K562 (cell line): ENCODE results near the gene KCNJ4.

Experiments
- BMI1 ChIP-seq: fragments of 150-350 bp; IDR thresholded peaks from 2 replicates; pipeline ENCODE4 v1.6.1; 2014; ENCODE audit warnings: low read length
- CREB3L1 ChIP-seq: fragments of 450-650 bp; IDR thresholded peaks from 2 replicates; pipeline ENCODE4 v1.6.1; 2014; ENCODE audit warnings: low read depth, mild to moderate bottlenecking, moderate library complexity, borderline replicate concordance
- DEAF1 ChIP-seq: fragments of 450-650 bp; formaldehyde crosslinking; IDR thresholded peaks from 2 replicates; pipeline ENCODE4 v1.4.0; 2020; ENCODE audit warnings: mild to moderate bottlenecking, moderate library complexity
- FOXM1 ChIP-seq, 2 experiments: fragments of 450-650 bp in 1 of 2; sonication (generic) in 1 of 2; formaldehyde crosslinking in 1 of 2; IDR thresholded peaks; 2 replicates each; pipeline versions ENCODE4 v1.6.1 to v1.9.0; 2017 to 2022; ENCODE audit warnings: low read depth in 2 of 2, mild to moderate bottlenecking in 2 of 2, missing genetic modification reagents in 1 of 2, moderate library complexity in 1 of 2
- HDAC1 ChIP-seq, 2 experiments: fragments of 450-650 bp; IDR thresholded peaks; 2 replicates each; pipeline ENCODE4 v1.6.1; 2016 to 2017; ENCODE audit warnings: inconsistent platforms in 1 of 2, mild to moderate bottlenecking in 1 of 2, moderate library complexity in 1 of 2
- HEY1 ChIP-seq: fragments of 250-450 bp; sonication (Bioruptor Pico); IDR thresholded peaks from 2 replicates; pipeline ENCODE4 v1.5.0; 2020; ENCODE audit warnings: mild to moderate bottlenecking, moderate library complexity, borderline replicate concordance
- JUN ChIP-seq, 2 experiments: sonication (generic) in 1 of 2; formaldehyde crosslinking in 1 of 2; IDR thresholded peaks; 2 replicates each; pipeline versions ENCODE4 v1.6.1 to v1.8.0; 2012 to 2022; ENCODE audit warnings: borderline replicate concordance in 2 of 2, mild to moderate bottlenecking in 2 of 2, improper control_type of control experiment in 1 of 2, low read depth in 1 of 2, low read length in 1 of 2, missing genetic modification reagents in 1 of 2
- MTA3 ChIP-seq: fragments of 450-650 bp; formaldehyde crosslinking; IDR thresholded peaks from 2 replicates; pipeline ENCODE4 v1.6.1; 2017; ENCODE audit warnings: mild to moderate bottlenecking, borderline replicate concordance
- MXI1 ChIP-seq: IDR thresholded peaks from 2 replicates; pipeline ENCODE4 v1.6.1; 2011; ENCODE audit warnings: low read depth, mild to moderate bottlenecking, improper control_type of control experiment, low read length
- RNF2 ChIP-seq: sonication (generic); IDR thresholded peaks from 2 replicates; pipeline ENCODE4 v1.6.1; 2016
- SREBF2 ChIP-seq: sonication (generic); formaldehyde crosslinking; IDR thresholded peaks from 2 replicates; pipeline ENCODE4 v1.4.0; 2020; ENCODE audit warnings: mild to moderate bottlenecking, missing genetic modification reagents
- STAG1 ChIP-seq: sonication (generic); formaldehyde crosslinking; IDR thresholded peaks from 2 replicates; pipeline ENCODE4 v1.5.0; 2020; ENCODE audit warnings: missing genetic modification reagents, borderline replicate concordance
- TF ChIP-seq, protein P1 (sequence below), 3 experiments: IDR thresholded peaks in 2 of 3; conservative IDR thresholded peaks in 1 of 3; 2 replicates each; pipeline ENCODE4 v1.5.1; 2011 to 2012; ENCODE audit warnings: low read length in 3 of 3, mild to moderate bottlenecking in 3 of 3, control low read depth in 2 of 3, improper control_type of control experiment in 1 of 3, inconsistent platforms in 1 of 3, low read depth in 1 of 3, mixed read lengths in 1 of 3, moderate library complexity in 1 of 3; ENCODE audit not compliant: insufficient read depth in 2 of 3
- TF ChIP-seq, protein P2 (sequence below): fragments of 250-450 bp; sonication (Bioruptor Pico); IDR thresholded peaks from 2 replicates; pipeline ENCODE4 v1.5.0; 2020; ENCODE audit warnings: mild to moderate bottlenecking, borderline replicate concordance

- TF ChIP-seq JUN (IDR thresholded peaks at IDR 0.05; ENCODE audit: borderline replicate concordance, low read depth, low read length) (no peak), JUN (CRISPR knock-in tag; IDR thresholded peaks at IDR 0.05; ENCODE audit: borderline replicate concordance) (no peak), SREBF2 (CRISPR knock-in tag) (no peak), HDAC1 (IDR thresholded peaks at IDR 0.05) (no peak), BMI1 (no peak), DEAF1 (CRISPR knock-in tag) (no peak), MTA3 (no peak), MXI1 (no peak), HEY1 (CRISPR knock-in tag) (no peak), RNF2 (no peak), CREB3L1 (no peak), STAG1 (no peak), FOXM1 (IDR thresholded peaks at IDR 0.05; ENCODE audit: low read depth) (no peak), FOXM1 (CRISPR knock-in tag; IDR thresholded peaks at IDR 0.05; ENCODE audit: low read depth) (no peak)
- TF ChIP-seq, protein P1, sequence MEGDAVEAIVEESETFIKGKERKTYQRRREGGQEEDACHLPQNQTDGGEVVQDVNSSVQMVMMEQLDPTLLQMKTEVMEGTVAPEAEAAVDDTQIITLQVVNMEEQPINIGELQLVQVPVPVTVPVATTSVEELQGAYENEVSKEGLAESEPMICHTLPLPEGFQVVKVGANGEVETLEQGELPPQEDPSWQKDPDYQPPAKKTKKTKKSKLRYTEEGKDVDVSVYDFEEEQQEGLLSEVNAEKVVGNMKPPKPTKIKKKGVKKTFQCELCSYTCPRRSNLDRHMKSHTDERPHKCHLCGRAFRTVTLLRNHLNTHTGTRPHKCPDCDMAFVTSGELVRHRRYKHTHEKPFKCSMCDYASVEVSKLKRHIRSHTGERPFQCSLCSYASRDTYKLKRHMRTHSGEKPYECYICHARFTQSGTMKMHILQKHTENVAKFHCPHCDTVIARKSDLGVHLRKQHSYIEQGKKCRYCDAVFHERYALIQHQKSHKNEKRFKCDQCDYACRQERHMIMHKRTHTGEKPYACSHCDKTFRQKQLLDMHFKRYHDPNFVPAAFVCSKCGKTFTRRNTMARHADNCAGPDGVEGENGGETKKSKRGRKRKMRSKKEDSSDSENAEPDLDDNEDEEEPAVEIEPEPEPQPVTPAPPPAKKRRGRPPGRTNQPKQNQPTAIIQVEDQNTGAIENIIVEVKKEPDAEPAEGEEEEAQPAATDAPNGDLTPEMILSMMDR (IDR thresholded peaks at IDR 0.05 in 2 of 3, conservative IDR thresholded peaks at IDR 0.05 in 1 of 3; ENCODE audit: insufficient read depth in 2 of 3, low read depth in 1 of 3, low read length in 3 of 3), result no peak
- TF ChIP-seq, protein P2, sequence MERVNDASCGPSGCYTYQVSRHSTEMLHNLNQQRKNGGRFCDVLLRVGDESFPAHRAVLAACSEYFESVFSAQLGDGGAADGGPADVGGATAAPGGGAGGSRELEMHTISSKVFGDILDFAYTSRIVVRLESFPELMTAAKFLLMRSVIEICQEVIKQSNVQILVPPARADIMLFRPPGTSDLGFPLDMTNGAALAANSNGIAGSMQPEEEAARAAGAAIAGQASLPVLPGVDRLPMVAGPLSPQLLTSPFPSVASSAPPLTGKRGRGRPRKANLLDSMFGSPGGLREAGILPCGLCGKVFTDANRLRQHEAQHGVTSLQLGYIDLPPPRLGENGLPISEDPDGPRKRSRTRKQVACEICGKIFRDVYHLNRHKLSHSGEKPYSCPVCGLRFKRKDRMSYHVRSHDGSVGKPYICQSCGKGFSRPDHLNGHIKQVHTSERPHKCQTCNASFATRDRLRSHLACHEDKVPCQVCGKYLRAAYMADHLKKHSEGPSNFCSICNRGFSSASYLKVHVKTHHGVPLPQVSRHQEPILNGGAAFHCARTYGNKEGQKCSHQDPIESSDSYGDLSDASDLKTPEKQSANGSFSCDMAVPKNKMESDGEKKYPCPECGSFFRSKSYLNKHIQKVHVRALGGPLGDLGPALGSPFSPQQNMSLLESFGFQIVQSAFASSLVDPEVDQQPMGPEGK (CRISPR knock-in tag), result no peak
Measured at GRCh38 chr22:38450234-38450797, 4.7 kb downstream of the KCNJ4 start.
